Right atrium auricular region (tissue), 2 donors: Measurements from ENCODE around the gene USP10. TPM values are rescaled to one million over a fixed set of nuclear protein-coding genes. Genes with fewer than 3 reads are reported as not detected.

ENCODE experiments used
- DNase-seq: peaks from one replicate; pipeline ENCODE4 v3.0.0-alpha.2; 2019; ENCODE audit warnings: low spot score
- H3K27ac ChIP-seq, 2 donors: fragments of 200-600 bp; sonication (generic); 1 replicate in 1 of 2; 2 replicates in 1 of 2; pipeline ENCODE4 v1.5.1; 2016 to 2019
- H3K27me3 ChIP-seq, 2 donors: fragments of 200-600 bp; sonication (generic); one replicate each; pipeline versions ENCODE4 v1.5.1 to v1.6.0; 2017 to 2019
- H3K36me3 ChIP-seq: fragments of 200-600 bp; sonication (generic); one replicate; pipeline ENCODE4 v1.5.1; 2016
- H3K4me1 ChIP-seq, 2 donors: fragments of 200-600 bp; sonication (generic); one replicate each; pipeline versions ENCODE4 v1.5.1 to v1.6.0; 2017 to 2019
- H3K4me3 ChIP-seq, 2 donors: fragments of 200-600 bp; sonication (generic); 1 replicate in 1 of 2; 2 replicates in 1 of 2; pipeline ENCODE4 v1.5.1; 2017 to 2019; ENCODE audit warnings: mild to moderate bottlenecking in 1 of 2, moderate library complexity in 1 of 2
- H3K9me3 ChIP-seq, 2 donors: fragments of 200-600 bp; sonication (generic); one replicate each; pipeline ENCODE4 v1.5.1; 2019
- CTCF ChIP-seq, 2 donors: fragments of 200-600 bp; sonication (generic); IDR thresholded peaks; one replicate each; pipeline ENCODE4 v1.5.1; 2019; ENCODE audit warnings: antibody characterized with exemption in 2 of 2
- total RNA-seq, 2 donors: library from RNA; depleted of rRNA; stranded (reverse); fragments of >200 nt; gene quantifications; one replicate each; pipeline ENCODE4 v1.1.0, GENCODE V29; 2016

The USP10 gene
- total RNA-seq, 2 donors from 2014 or later, result 44.9 to 52.3 TPM

- no peaks in the 10 kb centered on the region for H3K27me3 ChIP-seq
- H3K4me1 ChIP-seq, result no peaks in the 10 kb centered on the region
- H3K36me3 ChIP-seq, result no peaks in the 10 kb centered on the region
- no peaks in the 10 kb centered on the region for H3K9me3 ChIP-seq
- H3K27ac ChIP-seq, result no peak overlapping the region
- no peak overlapping the region for H3K4me3 ChIP-seq
- no peak for DNase-seq
- no peak for TF ChIP-seq CTCF (IDR thresholded peaks at IDR 0.05)
Observed at GRCh38 chr16:84675423-84675822, 24.4 kb upstream of the USP10 start.

GRCh38 chr16:84675884-84676283, 23.9 kb upstream of the USP10 start:
- H3K27me3 ChIP-seq, result no peaks in the 10 kb centered on the region
- H3K36me3 ChIP-seq, result no peaks in the 10 kb centered on the region
- no peak for DNase-seq
- no peak overlapping the region for H3K27ac ChIP-seq
- no peaks in the 10 kb centered on the region for H3K9me3 ChIP-seq
- TF ChIP-seq CTCF (IDR thresholded peaks at IDR 0.05), result no peak
- no peak overlapping the region for H3K4me3 ChIP-seq
- H3K4me1 ChIP-seq, result no peaks in the 10 kb centered on the region

GRCh38 chr16:84677017-84677803, 22.6 kb upstream of the USP10 start:
- Histone ChIP-seq H3K4me3 (no peak overlapping the region), H3K9me3 (no peaks in the 10 kb centered on the region), H3K27me3 (no peaks in the 10 kb centered on the region), H3K36me3 (no peaks in the 10 kb centered on the region), H3K4me1 (no peaks in the 10 kb centered on the region), H3K27ac (no peak overlapping the region)
- DNase-seq, result no peak
- TF ChIP-seq CTCF (IDR thresholded peaks at IDR 0.05), result no peak

GRCh38 chr16:84677849-84678248, 22.0 kb upstream of the USP10 start:
- no peak for DNase-seq
- no peak for TF ChIP-seq CTCF (IDR thresholded peaks at IDR 0.05)

GRCh38 chr16:84678541-84678940, 21.3 kb upstream of the USP10 start:
- no peak for DNase-seq
- no peaks in the 10 kb centered on the region for H3K4me1 ChIP-seq
- no peaks in the 10 kb centered on the region for H3K36me3 ChIP-seq
- no peak overlapping the region for H3K4me3 ChIP-seq
- no peak for TF ChIP-seq CTCF (IDR thresholded peaks at IDR 0.05)
- no peaks in the 10 kb centered on the region for H3K27me3 ChIP-seq
- no peaks in the 10 kb centered on the region for H3K9me3 ChIP-seq
- no peak overlapping the region for H3K27ac ChIP-seq

More at GRCh38 chr16:84677849-84678248, 22.0 kb upstream of the USP10 start:
- Histone ChIP-seq H3K4me3 (no peak overlapping the region), H3K9me3 (no peaks in the 10 kb centered on the region), H3K27ac (no peak overlapping the region), H3K4me1 (no peaks in the 10 kb centered on the region), H3K27me3 (no peaks in the 10 kb centered on the region), H3K36me3 (no peaks in the 10 kb centered on the region)
